ENCODE results near the gene SRD5A1. TPM values are rescaled to one million over a fixed set of nuclear protein-coding genes. Genes with fewer than 3 reads are reported as not detected.

Gene SRD5A1
- total and polyA plus RNA-seq, 2 of the 8 experiments (the other 6 are each of a cell fraction or from before 2014, with no cell fraction given): 34.7 to 42.4 TPM

DNA sequence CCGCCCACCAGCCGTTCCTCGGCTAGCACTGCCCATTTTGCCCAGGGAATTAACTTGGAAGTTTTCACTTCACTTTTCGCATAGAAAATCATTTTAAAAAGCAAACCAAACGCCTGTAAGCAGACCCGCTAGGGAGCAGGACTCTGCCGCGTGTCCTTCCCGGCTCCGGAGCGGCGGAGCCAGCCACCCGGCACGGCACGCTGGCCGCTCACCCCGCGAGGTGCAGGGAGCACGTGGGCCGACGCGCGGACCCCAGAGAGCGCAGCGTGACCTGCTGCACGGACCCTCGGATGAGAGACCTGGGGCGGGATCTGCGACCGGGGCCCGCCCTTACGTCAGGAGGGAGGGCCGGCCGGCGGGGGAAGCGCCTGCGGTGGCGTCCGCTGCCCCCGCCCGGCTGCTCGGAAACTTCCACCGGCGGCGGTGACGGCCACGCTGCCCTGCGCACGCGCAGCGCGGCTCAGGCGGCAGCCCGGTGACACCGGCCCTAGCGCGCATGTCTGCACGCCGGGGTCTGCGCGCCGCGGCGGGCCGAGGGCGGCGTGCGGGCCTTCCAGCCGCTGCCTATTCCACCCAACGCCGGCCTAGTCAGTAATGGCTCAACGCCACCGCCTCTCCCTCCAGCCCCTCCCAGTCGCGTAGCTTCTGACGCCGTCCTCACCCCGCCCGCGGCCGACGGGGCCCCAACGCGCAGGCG is 79.5 kb downstream of the SRD5A1 start (continued):
- TF ChIP-seq, protein P1, sequence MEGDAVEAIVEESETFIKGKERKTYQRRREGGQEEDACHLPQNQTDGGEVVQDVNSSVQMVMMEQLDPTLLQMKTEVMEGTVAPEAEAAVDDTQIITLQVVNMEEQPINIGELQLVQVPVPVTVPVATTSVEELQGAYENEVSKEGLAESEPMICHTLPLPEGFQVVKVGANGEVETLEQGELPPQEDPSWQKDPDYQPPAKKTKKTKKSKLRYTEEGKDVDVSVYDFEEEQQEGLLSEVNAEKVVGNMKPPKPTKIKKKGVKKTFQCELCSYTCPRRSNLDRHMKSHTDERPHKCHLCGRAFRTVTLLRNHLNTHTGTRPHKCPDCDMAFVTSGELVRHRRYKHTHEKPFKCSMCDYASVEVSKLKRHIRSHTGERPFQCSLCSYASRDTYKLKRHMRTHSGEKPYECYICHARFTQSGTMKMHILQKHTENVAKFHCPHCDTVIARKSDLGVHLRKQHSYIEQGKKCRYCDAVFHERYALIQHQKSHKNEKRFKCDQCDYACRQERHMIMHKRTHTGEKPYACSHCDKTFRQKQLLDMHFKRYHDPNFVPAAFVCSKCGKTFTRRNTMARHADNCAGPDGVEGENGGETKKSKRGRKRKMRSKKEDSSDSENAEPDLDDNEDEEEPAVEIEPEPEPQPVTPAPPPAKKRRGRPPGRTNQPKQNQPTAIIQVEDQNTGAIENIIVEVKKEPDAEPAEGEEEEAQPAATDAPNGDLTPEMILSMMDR (IDR thresholded peaks at IDR 0.05; ENCODE audit: control extremely low read depth in 1 of 3, insufficient read depth in 1 of 3, low read depth in 1 of 3, low read length in 3 of 3): no peak
- TF ChIP-seq TBP (IDR thresholded peaks at IDR 0.05; ENCODE audit: low read depth, low read length) (peak; percentile 66; the same call in 1 of the 2 replicates), RXRA (IDR thresholded peaks at IDR 0.05; ENCODE audit: insufficient read depth, low read depth, low read length) (no peak), SIN3A (conservative IDR thresholded peaks at IDR 0.05 in 1 of 2, IDR thresholded peaks at IDR 0.05 in 1 of 2; ENCODE audit: low read depth in 1 of 2, low read length in 2 of 2) (no peak; a peak in 1 of 4 replicates), SP4 (IDR thresholded peaks at IDR 0.05; ENCODE audit: low read length) (no peak), JUND (IDR thresholded peaks at IDR 0.05; ENCODE audit: low read length) (no peak), PHF8 (conservative IDR thresholded peaks at IDR 0.05; ENCODE audit: low read depth, low read length) (peak; percentile 54), POLR2AphosphoS5 (IDR thresholded peaks at IDR 0.05; ENCODE audit: low read depth, low read length) (peak; percentile 55), RBBP5 (IDR thresholded peaks at IDR 0.05; ENCODE audit: borderline replicate concordance, low read depth, low read length) (peak; percentile 78; the same call in 1 of the 2 replicates), BACH1 (IDR thresholded peaks at IDR 0.05; ENCODE audit: low read length) (peak; percentile 7; the same call in 1 of the 2 replicates), CTBP2 (IDR thresholded peaks at IDR 0.05; ENCODE audit: borderline replicate concordance, insufficient read depth, insufficient read length, low read length) (no peak), KDM4A (IDR thresholded peaks at IDR 0.05; ENCODE audit: low read depth, low read length, severe bottlenecking) (peak; percentile 59), TAF1 (IDR thresholded peaks at IDR 0.05; ENCODE audit: low read depth, low read length) (peak; percentile 68; the same call in 1 of the 2 replicates), ZNF274 (IDR thresholded peaks at IDR 0.05; ENCODE audit: borderline replicate concordance, extremely low read depth, low read length) (no peak), NRF1 (IDR thresholded peaks at IDR 0.05; ENCODE audit: low read depth, low read length) (peak; percentile 63; the same call in 1 of the 2 replicates), EGR1 (IDR thresholded peaks at IDR 0.05; ENCODE audit: borderline replicate concordance, low read depth, low read length) (no peak), CHD1 (IDR thresholded peaks at IDR 0.05; ENCODE audit: low read depth, low read length) (no peak), TCF12 (IDR thresholded peaks at IDR 0.05; ENCODE audit: low read depth, low read length) (no peak)
- TF ChIP-seq, protein P2, sequence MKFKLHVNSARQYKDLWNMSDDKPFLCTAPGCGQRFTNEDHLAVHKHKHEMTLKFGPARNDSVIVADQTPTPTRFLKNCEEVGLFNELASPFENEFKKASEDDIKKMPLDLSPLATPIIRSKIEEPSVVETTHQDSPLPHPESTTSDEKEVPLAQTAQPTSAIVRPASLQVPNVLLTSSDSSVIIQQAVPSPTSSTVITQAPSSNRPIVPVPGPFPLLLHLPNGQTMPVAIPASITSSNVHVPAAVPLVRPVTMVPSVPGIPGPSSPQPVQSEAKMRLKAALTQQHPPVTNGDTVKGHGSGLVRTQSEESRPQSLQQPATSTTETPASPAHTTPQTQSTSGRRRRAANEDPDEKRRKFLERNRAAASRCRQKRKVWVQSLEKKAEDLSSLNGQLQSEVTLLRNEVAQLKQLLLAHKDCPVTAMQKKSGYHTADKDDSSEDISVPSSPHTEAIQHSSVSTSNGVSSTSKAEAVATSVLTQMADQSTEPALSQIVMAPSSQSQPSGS (IDR thresholded peaks at IDR 0.05; ENCODE audit: low read length): no peak

Data from H1 (cell line).